DMS79 treated with DMSO at 0.1 percent for 48 hours (cell line): ENCODE results near the gene NR2E3.

ENCODE experiments used
- DNase-seq: peaks from one replicate; lab custom pipeline; 2025; lab: John Stamatoyannopoulos, UW

The NR2E3 gene

GRCh38 chr15:71810256-71811035 is at the start of gene NR2E3:
TSS of gene NR2E3 (plus strand) at chr15:71810554. CDS start at chr15:71810744, 190 bp downstream.
- DNase-seq, result no peak

GRCh38 chr15:71760852-71761251 is 49.5 kb upstream of the NR2E3 start:
- no peak for DNase-seq

GRCh38 chr15:71761649-71762048 is 48.7 kb upstream of the NR2E3 start:
- DNase-seq, result no peak

DNA sequence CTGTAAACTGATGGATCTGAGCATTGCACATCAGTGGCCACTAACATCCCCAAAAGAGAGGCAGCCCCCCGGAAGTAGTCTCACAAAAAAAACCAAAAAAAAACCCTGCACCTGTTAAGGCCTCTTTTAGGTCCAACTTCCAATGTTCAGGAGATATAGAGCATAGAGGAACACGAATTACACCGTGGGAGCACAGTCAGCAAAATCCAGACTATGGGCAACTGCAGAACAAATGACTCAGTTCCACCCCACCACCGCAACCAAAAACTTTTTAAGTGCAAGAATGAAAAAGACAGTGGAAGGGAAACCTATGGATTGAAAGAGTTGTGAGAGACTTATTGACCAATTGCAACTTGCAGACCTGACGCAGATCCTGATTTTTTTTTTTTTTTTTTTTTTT is 42.2 kb upstream of the NR2E3 start:
- DNase-seq, result no peak

DNA sequence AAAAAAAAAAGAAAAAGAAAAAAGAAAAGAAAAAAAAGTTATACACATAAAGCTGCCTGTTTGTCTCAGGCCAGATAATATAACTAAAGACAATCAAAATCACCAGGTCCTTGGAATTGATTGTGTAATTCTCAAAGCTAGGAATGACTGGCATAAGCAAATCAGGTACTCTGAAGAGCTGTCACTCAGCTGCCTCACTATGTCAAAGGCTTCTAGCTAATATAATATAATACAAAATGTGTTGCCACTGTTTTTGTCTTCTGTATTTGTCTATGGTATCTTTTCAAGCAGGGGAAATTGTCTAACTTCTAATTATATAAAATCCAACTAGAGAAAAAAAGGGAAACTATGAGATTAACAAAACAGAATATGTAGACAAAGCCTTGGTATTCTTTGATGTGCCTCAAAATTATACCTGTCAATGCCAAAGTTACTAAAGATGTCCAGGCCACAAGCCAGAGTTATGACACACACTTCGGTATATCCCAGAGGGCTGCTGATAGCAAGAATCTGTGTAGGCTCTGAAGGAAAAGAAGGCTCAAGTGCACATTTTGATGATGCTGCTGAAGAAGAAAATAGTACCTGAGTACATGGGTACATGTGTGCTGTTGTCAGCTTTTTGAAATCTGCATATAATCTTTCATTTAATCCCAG is 37.0 kb upstream of the NR2E3 start:
- DNase-seq, result no peak

DNA sequence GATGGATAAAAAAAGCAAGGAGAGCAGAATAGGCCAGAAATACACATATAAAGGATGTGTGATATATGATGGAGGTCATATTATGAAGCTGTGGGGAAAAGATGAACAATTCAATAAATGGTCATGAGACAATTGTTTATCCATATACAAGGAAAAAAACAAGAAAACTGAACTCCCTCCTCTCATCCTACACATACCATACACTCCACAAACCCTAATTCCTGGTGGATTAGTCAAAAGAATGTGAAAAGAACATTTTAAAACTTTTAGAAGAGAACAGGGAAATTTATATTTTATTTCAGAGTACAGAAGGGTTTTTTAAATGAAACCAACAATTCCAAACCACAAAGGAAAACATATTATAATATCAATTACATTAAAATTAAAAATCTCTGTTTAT is 34.5 kb upstream of the NR2E3 start:
- DNase-seq, result no peak

- DNase-seq, result no peak
These were observed 34.0 kb upstream of the NR2E3 start for GRCh38 chr15:71776304-71776703.

DNA sequence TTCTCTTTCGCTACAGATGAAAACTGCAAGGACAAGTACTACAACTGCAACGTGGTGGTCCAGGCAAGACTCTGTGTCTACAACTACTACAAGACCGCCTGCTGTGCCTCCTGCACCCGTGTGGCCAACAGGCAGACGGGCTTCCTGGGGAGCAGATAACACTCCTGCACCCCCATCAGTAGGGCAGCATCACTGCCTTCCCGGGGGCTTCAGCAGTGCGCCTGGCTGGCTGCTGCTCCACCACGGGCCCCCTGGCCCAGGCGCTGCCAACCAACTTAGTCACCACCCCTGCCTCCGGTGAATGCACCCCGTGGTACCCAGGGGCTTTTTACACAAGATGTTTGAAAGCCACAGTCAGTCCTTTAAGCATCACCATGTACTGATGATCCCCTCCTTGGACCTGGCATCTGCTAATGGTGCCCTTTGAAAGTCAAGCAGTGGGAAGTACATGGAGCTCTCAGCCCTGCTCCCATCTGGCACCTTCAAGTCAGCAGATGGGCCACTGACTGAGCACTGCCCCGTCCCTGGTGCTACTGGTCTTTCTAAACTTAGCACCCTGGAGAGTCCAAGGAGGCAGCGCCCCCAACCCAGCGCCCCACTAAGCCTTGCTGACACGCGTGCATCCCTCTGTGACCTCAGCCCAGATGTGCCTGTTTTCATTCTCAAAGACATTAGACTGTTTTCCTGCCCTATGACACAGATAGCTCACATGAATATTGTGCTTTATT is 33.0 kb upstream of the NR2E3 start:
- DNase-seq, result no peak

DNA sequence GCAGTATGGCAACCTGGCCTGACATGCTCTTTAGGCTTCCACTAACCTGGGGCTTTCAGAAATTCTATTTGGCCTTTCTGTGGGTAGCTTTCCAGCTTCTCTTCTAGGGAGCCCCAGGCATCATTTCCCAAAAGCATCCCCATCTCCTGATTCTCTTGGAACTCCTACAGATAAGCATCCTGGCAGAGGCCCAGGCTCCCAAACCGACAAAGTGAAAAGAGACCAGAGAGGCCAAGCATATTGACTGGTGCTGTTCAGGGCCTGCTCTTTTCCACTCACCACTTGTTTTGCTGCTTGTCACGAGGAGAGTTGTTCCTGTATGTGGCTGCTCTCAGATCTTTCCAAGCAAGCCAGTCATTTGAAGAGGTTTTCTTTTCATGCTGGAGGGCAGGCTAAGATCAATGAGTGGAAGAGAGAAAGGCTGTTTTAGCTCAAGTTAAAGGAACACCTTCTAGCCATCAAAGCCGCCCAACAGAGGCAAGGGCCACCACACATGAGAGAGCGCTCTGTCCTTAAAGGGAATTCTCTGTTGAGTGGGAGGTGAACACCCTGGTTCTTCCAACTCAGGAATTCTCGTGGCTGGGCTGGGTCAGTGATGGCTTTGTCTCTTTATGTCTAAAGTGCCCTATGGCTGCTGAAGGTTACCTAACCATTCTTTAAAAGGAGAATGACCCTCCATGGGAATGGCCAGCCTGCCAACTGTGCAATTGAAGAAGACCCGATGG is 31.1 kb upstream of the NR2E3 start:
- DNase-seq, result no peak

GRCh38 chr15:71780115-71780976 is 30.0 kb upstream of the NR2E3 start:
- peak; percentile 6 for DNase-seq

DNA sequence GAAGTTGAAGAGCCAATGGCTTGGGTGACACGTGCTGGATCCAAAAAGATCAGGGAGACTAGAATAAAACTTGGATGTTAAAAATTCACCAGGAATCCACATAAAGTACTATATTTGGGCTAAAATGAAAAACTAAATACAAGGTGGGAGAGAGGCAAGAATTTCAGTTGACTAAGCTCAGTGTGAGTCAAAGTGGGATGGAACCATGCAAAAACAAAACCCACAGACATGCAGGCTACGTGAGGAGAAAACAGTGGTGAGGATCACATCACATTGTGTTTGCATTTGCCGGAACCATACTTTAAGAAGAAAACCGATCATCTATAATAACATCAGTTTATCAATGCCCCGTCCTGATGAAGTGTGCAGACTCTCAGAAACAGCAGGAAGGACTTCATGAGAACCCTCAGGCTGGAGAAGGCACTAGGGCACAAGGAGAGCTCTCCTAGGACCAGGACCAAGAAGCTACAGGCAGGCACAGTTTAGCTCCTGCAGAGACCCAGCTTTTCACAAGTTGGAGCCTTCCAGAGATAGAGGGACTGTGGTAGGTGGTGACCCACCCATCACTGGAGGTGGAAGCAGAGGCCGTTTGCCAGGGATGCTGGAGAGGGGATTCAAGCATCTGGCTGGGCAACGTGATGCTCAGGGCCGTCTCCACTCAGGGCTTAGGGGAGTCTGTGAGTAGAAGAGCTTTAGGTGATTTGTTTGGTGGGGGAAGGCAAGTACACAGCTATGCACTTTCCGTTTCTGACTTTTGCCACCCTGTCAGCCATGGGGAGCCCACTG is 29.0 kb upstream of the NR2E3 start:
- no peak for DNase-seq

DNA sequence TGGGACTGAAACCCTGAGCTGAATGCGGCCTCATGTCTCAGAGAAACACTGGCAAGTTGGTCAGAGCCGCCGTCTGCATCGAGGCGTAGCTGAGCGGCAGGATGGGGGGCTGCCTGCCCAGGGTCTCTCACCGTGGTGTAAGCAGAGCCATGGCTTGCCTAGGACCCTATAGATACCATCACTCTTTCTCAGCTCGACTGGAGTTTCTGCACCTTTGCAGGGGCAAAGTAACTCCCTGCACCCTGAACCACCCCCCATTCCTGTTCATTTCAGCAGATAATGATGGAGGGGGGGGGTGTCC is 28.4 kb upstream of the NR2E3 start:
- no peak for DNase-seq

- DNase-seq, result no peak
These were observed 27.8 kb upstream of the NR2E3 start for GRCh38 chr15:71782422-71783165.

DNA sequence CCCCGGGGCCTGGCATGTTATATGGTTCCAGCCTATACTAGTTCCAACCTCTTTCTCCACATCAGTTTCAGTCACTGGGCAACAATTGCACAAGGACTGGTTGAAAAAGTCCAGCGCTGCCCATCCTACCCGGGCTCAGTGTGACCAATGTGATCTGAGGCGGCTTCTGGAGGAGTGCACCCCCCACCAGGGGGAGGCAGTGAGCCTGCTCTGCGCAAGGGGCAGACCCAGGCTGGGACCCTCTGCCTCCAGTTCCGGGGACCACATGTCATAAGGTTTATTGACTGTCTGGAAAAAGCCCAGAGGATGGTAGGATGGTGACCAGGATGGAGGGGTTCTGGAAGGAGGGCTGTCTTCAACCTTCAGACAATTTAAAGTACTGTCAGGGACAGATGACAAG is 25.6 kb upstream of the NR2E3 start:
- no peak for DNase-seq

- no peak for DNase-seq
These were observed 24.4 kb upstream of the NR2E3 start for GRCh38 chr15:71785996-71786395.

GRCh38 chr15:71786673-71787072 is 23.7 kb upstream of the NR2E3 start:
- no peak for DNase-seq

- no peak for DNase-seq
These were observed 21.4 kb upstream of the NR2E3 start for GRCh38 chr15:71788646-71789579.

- DNase-seq, result no peak
These were observed 20.7 kb upstream of the NR2E3 start for GRCh38 chr15:71789616-71790015.

DNA sequence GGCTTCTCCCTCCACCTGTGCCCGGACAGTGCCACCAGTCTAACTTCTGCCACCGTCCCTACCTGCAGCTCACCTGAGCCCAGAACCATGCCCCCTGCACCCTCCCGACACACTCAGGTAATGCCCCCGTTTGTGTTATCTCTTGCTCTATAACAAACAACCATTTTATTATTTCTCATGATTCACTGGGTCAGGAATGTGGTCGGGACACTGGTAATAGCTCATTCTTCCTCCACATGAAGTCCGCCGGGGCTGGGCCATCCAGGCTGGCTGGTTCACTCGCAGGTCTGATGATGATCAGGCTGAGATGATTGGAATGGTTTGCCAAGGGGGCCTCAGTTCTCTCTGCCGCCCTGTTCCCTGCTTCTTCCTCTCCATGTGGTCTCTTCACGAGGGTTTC is 20.3 kb upstream of the NR2E3 start:
- DNase-seq, result no peak
